ENCODE measurements around the gene GPR152.

Gene GPR152

GRCh38 chr11:67449116-67449844 lies 3.2 kb downstream of the GPR152 start:
- H3K27ac ChIP-seq: no peak overlapping the region
- TF ChIP-seq ZFX (IDR thresholded peaks at IDR 0.05; ENCODE audit: borderline replicate concordance) (no peak), CTCF (IDR thresholded peaks at IDR 0.05) (no peak)

GRCh38 chr11:67448220-67448609 lies 4.3 kb downstream of the GPR152 start:
- TF ChIP-seq ZFX (IDR thresholded peaks at IDR 0.05; ENCODE audit: borderline replicate concordance) (no peak), CTCF (IDR thresholded peaks at IDR 0.05) (no peak)
- H3K27ac ChIP-seq: no peak overlapping the region

- no peak for TF ChIP-seq ZFX (IDR thresholded peaks at IDR 0.05; ENCODE audit: borderline replicate concordance)
- no peak for TF ChIP-seq CTCF (IDR thresholded peaks at IDR 0.05)
- H3K27ac ChIP-seq: no peak overlapping the region
These were observed 7.0 kb downstream of the GPR152 start for GRCh38 chr11:67445515-67445914.

GRCh38 chr11:67442504-67443404 lies 9.8 kb downstream of the GPR152 start:
- peak overlapping the region; percentile 89 for H3K27ac ChIP-seq
- TF ChIP-seq ZFX (IDR thresholded peaks at IDR 0.05; ENCODE audit: borderline replicate concordance) (no peak), CTCF (IDR thresholded peaks at IDR 0.05) (no peak)

GRCh38 chr11:67441731-67442351 lies 10.7 kb downstream of the GPR152 start:
- no peak for TF ChIP-seq CTCF (IDR thresholded peaks at IDR 0.05)
- TF ChIP-seq ZFX (IDR thresholded peaks at IDR 0.05; ENCODE audit: borderline replicate concordance): no peak
- H3K27ac ChIP-seq: peak overlapping the region; percentile 89

GRCh38 chr11:67441098-67441563 lies 11.4 kb downstream of the GPR152 start:
- no peak for TF ChIP-seq ZFX (IDR thresholded peaks at IDR 0.05; ENCODE audit: borderline replicate concordance)
- no peak for TF ChIP-seq CTCF (IDR thresholded peaks at IDR 0.05)
- peak overlapping the region; percentile 89 for H3K27ac ChIP-seq
